CD4-positive, alpha-beta memory T cell (primary cell): ENCODE measurements around the gene DYNC1LI1. TPM values are rescaled to one million over a fixed set of nuclear protein-coding genes. Genes with fewer than 3 reads are reported as not detected.
"Not testable (repeated sequence)": the region's sequence is repeated elsewhere in the genome, so short reads cannot be mapped to it uniquely, and the experiment has no call there.

Experiments
- CTCF ChIA-PET: fragments of 350-600 bp; sonication (Branson Sonifier 250); formaldehyde crosslinking; loops from one replicate; lab custom pipeline; 2021; ENCODE audit warnings: inconsistent platforms; ENCODE audit not compliant: partially characterized antibody; lab: Charles Lee
- POLR2A ChIA-PET: fragments of 350-600 bp; sonication (Branson Sonifier 250); formaldehyde crosslinking; loops from one replicate; lab custom pipeline; 2021; ENCODE audit not compliant: partially characterized antibody; lab: Charles Lee
- DNase-seq, 5 donors: peaks; one replicate each; pipeline versions ENCODE4 v3.0.0 to v3.0.0-alpha.2; 2020 to 2022; ENCODE audit warnings: mixed read lengths in 1 of 5
- H3K27ac ChIP-seq: one replicate; pipeline ENCODE4 v1.7.0; 2013; ENCODE audit warnings: low read depth, low read length
- H3K27me3 ChIP-seq: 2 replicates; pipeline ENCODE4 v1.7.0; 2013; ENCODE audit warnings: mild to moderate bottlenecking, low read length, moderate library complexity; ENCODE audit not compliant: insufficient read depth
- H3K36me3 ChIP-seq: 2 replicates; pipeline ENCODE4 v1.7.0; 2013; ENCODE audit warnings: mild to moderate bottlenecking, low read length, moderate library complexity; ENCODE audit not compliant: insufficient read depth
- H3K4me1 ChIP-seq: 2 replicates; pipeline ENCODE4 v1.7.0; 2013; ENCODE audit warnings: mild to moderate bottlenecking, low read length, moderate library complexity; ENCODE audit not compliant: insufficient read depth
- H3K4me3 ChIP-seq, 2 donors: one replicate each; pipeline ENCODE4 v1.7.0; 2013; ENCODE audit warnings: low read length in 2 of 2, mild to moderate bottlenecking in 1 of 2
- H3K9me3 ChIP-seq, 2 donors: one replicate each; pipeline ENCODE4 v1.7.0; 2013; ENCODE audit warnings: low read length in 2 of 2, control low read depth in 1 of 2; ENCODE audit not compliant: control insufficient read depth in 1 of 2
- H3K27ac Mint-ChIP-seq, 7 donors: one replicate each; pipeline ENCODE4 v1.8.0; 2020 to 2021; ENCODE audit warnings: mixed read lengths in 7 of 7, mild to moderate bottlenecking in 6 of 7, inconsistent platforms in 3 of 7, moderate library complexity in 3 of 7
- H3K27me3 Mint-ChIP-seq, 2 donors: one replicate each; pipeline ENCODE4 v1.8.0; 2020 to 2021; ENCODE audit warnings: mixed read lengths in 2 of 2
- H3K36me3 Mint-ChIP-seq, 2 donors: one replicate each; pipeline ENCODE4 v1.8.0; 2020 to 2021; ENCODE audit warnings: mixed read lengths in 2 of 2, inconsistent platforms in 1 of 2, mild to moderate bottlenecking in 1 of 2
- H3K4me1 Mint-ChIP-seq, 4 donors: one replicate each; pipeline ENCODE4 v1.8.0; 2020 to 2021; ENCODE audit warnings: mixed read lengths in 4 of 4, mild to moderate bottlenecking in 1 of 4
- H3K4me3 Mint-ChIP-seq, 8 donors: one replicate each; pipeline ENCODE4 v1.8.0; 2020 to 2021; ENCODE audit warnings: mixed read lengths in 8 of 8, mild to moderate bottlenecking in 7 of 8, moderate library complexity in 6 of 8, inconsistent platforms in 3 of 8
- H3K9me3 Mint-ChIP-seq, 8 donors: one replicate each; pipeline ENCODE4 v1.8.0; 2020 to 2021; ENCODE audit warnings: mixed read lengths in 8 of 8, mild to moderate bottlenecking in 5 of 8, inconsistent platforms in 3 of 8, moderate library complexity in 1 of 8
- intact Hi-C: fragments of 100-400 bp; cut with micrococcal nuclease; formaldehyde crosslinking; loops from one replicate; pipeline ENCODE4 v1.15.1; 2023
- polyA plus RNA-seq, 2 donors: library from polyadenylated mRNA; unstranded; fragments of 300-500 nt; fragmentation: Illumina TruSeq; gene quantifications; one replicate each; pipeline ENCODE4 v1.2.3, GENCODE V29; 2021
- total RNA-seq, 2 experiments: library from RNA; stranded (reverse); gene quantifications; one replicate each; pipeline ENCODE4 v1.2.3, GENCODE V29; 2021

DYNC1LI1 gene
- total and polyA plus RNA-seq, 4 experiments from 2014 or later: 25.1 to 30.1 (median 28.7) TPM

- H3K27ac Mint-ChIP-seq: peak overlapping the region in 2 of 7 donors; percentile 31 to 42
- intact Hi-C loops: no loop called here
- CTCF ChIA-PET: no interaction called here
These were observed 27.9 kb downstream of the DYNC1LI1 start for GRCh38 chr3:32542807-32543206.

GRCh38 chr3:32540899-32541298, 29.8 kb downstream of the DYNC1LI1 start:
- POLR2A ChIA-PET: no interaction called here
- intact Hi-C loops: no loop called here

More at GRCh38 chr3:32542807-32543206, 27.9 kb downstream of the DYNC1LI1 start:
- H3K4me3 Mint-ChIP-seq: no peak overlapping the region
- H3K27me3 ChIP-seq: no peaks in the 10 kb centered on the region
- H3K36me3 Mint-ChIP-seq: peaks cover 3 to 40% of the 10 kb centered on the region in 2 donors
- no peaks in the 10 kb centered on the region for H3K9me3 Mint-ChIP-seq
- POLR2A ChIA-PET: no interaction called here
- H3K4me1 Mint-ChIP-seq: peaks cover 10 to 25% (median 15%) of the 10 kb centered on the region in 4 donors
- H3K36me3 ChIP-seq: peaks cover 3% of the 10 kb centered on the region
- H3K9me3 ChIP-seq: no peaks in the 10 kb centered on the region
- no peak overlapping the region for H3K27ac ChIP-seq
- no peaks in the 10 kb centered on the region for H3K27me3 Mint-ChIP-seq
- H3K4me1 ChIP-seq: no peaks in the 10 kb centered on the region
- DNase-seq: no peak
- H3K4me3 ChIP-seq: no peak overlapping the region

GRCh38 chr3:32532434-32532833, 38.2 kb downstream of the DYNC1LI1 start:
- ChIA-PET CTCF (no interaction called here), POLR2A (no interaction called here)
- DNase-seq: no peak
- peaks cover 0 to 3% (median 1%) of the 10 kb centered on the region in 4 donors for H3K4me1 Mint-ChIP-seq
- peaks cover 5% of the 10 kb centered on the region for H3K36me3 ChIP-seq
- intact Hi-C loops: no loop called here
- no peak overlapping the region for H3K27ac Mint-ChIP-seq
- no peaks in the 10 kb centered on the region for H3K4me1 ChIP-seq
- H3K27ac ChIP-seq: no peak overlapping the region
- no peak overlapping the region for H3K4me3 Mint-ChIP-seq
- H3K36me3 Mint-ChIP-seq: peaks cover 39 to 53% of the 10 kb centered on the region in 2 donors
- no peaks in the 10 kb centered on the region for H3K9me3 Mint-ChIP-seq
- H3K27me3 ChIP-seq: no peaks in the 10 kb centered on the region
- no peaks in the 10 kb centered on the region for H3K9me3 ChIP-seq
- H3K27me3 Mint-ChIP-seq: no peaks in the 10 kb centered on the region
- no peak overlapping the region for H3K4me3 ChIP-seq

More at GRCh38 chr3:32540899-32541298, 29.8 kb downstream of the DYNC1LI1 start:
- H3K36me3 ChIP-seq: peaks cover 3% of the 10 kb centered on the region
- DNase-seq: no peak
- Mint-ChIP-seq H3K27me3 (no peaks in the 10 kb centered on the region), H3K36me3 (peaks cover 9 to 44% of the 10 kb centered on the region in 2 donors), H3K4me3 (no peak overlapping the region), H3K27ac (no peak overlapping the region), H3K4me1 (peaks cover 0 to 14% (median 8%) of the 10 kb centered on the region in 4 donors), H3K9me3 (no peaks in the 10 kb centered on the region)
- H3K9me3 ChIP-seq: no peaks in the 10 kb centered on the region
- H3K27me3 ChIP-seq: no peaks in the 10 kb centered on the region
- CTCF ChIA-PET: no interaction called here
- no peak overlapping the region for H3K4me3 ChIP-seq
- no peak overlapping the region for H3K27ac ChIP-seq
- no peaks in the 10 kb centered on the region for H3K4me1 ChIP-seq

DNA sequence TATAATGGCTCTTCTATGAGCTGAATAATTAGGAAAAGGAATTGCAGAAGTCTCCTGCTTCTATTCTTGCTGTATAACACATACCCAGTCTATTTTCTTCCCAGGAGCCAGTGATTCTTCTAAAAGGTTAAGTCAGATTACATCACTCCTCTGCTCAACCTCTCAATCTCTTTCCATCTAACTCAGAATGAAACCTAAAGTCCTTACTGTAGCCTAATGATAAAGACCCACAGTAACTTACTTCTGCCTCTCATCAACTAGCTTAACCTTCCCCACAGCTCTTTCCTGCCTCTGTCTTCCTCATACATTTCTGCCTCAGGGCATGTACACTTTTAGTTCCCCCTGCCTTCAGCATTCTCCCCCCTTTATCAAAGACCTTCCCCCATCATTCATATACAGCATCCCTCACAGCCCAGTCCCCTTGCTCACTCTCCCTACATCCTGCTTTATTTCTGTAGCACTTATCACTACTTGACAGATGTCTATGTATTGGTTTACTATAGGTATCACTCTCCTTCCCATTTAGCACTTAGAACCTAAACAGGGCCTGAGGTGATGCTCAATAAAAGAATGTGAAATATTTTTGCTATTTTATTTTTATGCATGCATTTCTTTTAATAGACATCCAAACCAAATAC, 39.5 kb downstream of the DYNC1LI1 start:
- Mint-ChIP-seq H3K27ac (peak overlapping the region in 4 of 7 donors; percentile 22 to 64 (median 44)), H3K36me3 (peaks cover 38 to 56% of the 10 kb centered on the region in 2 donors), H3K9me3 (no peaks in the 10 kb centered on the region), H3K27me3 (no peaks in the 10 kb centered on the region), H3K4me3 (peak overlapping the region in 1 of 8 donors; percentile 28), H3K4me1 (peaks cover 0 to 3% (median 0%) of the 10 kb centered on the region in 4 donors)
- no peaks in the 10 kb centered on the region for H3K27me3 ChIP-seq
- no peak overlapping the region for H3K4me3 ChIP-seq
- DNase-seq: no peak
- H3K4me1 ChIP-seq: no peaks in the 10 kb centered on the region
- H3K36me3 ChIP-seq: peaks cover 5% of the 10 kb centered on the region
- ChIA-PET POLR2A (no interaction called here), CTCF (interaction anchor here (1.1 to 1.6 kb wide), 2 partner anchors 36 to 156 kb away, joined by 3 read pairs; no protein-coding TSS in a partner anchor)
- intact Hi-C loops: no loop called here
- H3K9me3 ChIP-seq: no peaks in the 10 kb centered on the region
- H3K27ac ChIP-seq: no peak overlapping the region

- intact Hi-C loops: no loop called here
- H3K27me3 ChIP-seq: no peaks in the 10 kb centered on the region
- H3K36me3 Mint-ChIP-seq: peaks cover 35 to 49% of the 10 kb centered on the region in 2 donors
- no peak overlapping the region for H3K27ac Mint-ChIP-seq
- H3K9me3 Mint-ChIP-seq: peaks cover 0 to 1% (median 0%) of the 10 kb centered on the region in 8 donors
- H3K27me3 Mint-ChIP-seq: no peaks in the 10 kb centered on the region
- peaks cover 5% of the 10 kb centered on the region for H3K36me3 ChIP-seq
- H3K4me1 Mint-ChIP-seq: peaks cover 0 to 2% (median under 1%) of the 10 kb centered on the region in 4 donors
- POLR2A ChIA-PET: no interaction called here
- H3K4me3 ChIP-seq: no peak overlapping the region
- CTCF ChIA-PET: no interaction called here
- H3K4me3 Mint-ChIP-seq: no peak overlapping the region
- no peaks in the 10 kb centered on the region for H3K4me1 ChIP-seq
- no peak overlapping the region for H3K27ac ChIP-seq
- H3K9me3 ChIP-seq: no peaks in the 10 kb centered on the region
- DNase-seq: no peak
These were observed 44.9 kb downstream of the DYNC1LI1 start for GRCh38 chr3:32525720-32526119.

DNA sequence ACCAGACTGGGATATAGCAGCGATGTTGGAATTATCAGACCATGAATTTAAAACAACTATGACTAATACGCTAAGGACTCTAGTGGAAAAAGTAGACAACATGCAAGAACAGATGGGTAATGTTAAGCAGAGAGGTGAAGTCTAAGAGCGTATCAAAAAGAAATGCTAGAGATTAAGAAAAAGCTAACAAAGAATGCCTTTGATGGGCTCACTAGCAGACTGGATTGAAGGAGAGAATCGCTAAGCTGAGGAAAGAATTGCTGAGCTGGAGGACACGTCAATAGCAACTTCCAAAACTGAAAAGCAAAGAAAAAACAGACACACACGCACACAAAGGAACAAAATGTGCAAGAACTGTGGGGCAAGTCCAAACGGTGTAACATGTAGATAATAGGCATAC, 48.0 kb downstream of the DYNC1LI1 start:
- H3K27me3 Mint-ChIP-seq: no peaks in the 10 kb centered on the region
- peaks cover 0 to 4% (median 3%) of the 10 kb centered on the region in 4 donors for H3K4me1 Mint-ChIP-seq
- no peak for DNase-seq
- no peaks in the 10 kb centered on the region for H3K27me3 ChIP-seq
- no peaks in the 10 kb centered on the region for H3K36me3 ChIP-seq
- H3K27ac ChIP-seq: no peak overlapping the region
- no peak overlapping the region for H3K27ac Mint-ChIP-seq
- POLR2A ChIA-PET: no interaction called here
- no peak overlapping the region for H3K4me3 Mint-ChIP-seq
- peaks cover 0 to 1% (median 0%) of the 10 kb centered on the region in 8 donors for H3K9me3 Mint-ChIP-seq
- peaks cover 30 to 33% of the 10 kb centered on the region in 2 donors for H3K36me3 Mint-ChIP-seq
- CTCF ChIA-PET: no interaction called here
- intact Hi-C loops: no loop called here
- H3K4me3 ChIP-seq: no peak overlapping the region
- H3K9me3 ChIP-seq: no peaks in the 10 kb centered on the region
- H3K4me1 ChIP-seq: no peaks in the 10 kb centered on the region

DNA sequence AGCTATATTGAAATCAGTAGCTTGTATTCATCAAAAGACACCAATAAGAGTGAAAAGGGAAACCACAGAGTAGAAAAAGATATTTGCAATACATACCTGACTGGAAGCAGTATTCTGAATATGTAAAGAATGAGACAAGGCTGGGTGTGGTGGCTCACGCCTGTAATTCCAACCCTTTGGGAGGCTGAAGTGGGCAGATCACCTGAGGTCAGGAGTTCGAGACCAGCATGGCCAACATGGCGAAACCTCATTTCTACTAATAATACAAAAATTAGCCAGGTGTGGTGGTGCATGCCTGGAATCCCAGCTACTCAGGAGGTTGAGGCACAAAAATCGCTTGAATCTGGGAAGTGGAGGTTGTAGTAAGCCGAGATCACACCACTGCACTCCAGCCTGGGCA, 51.7 kb downstream of the DYNC1LI1 start:
- H3K27me3 Mint-ChIP-seq, H3K4me1 ChIP-seq, H3K27ac ChIP-seq, intact Hi-C loops, CTCF ChIA-PET, H3K4me3 ChIP-seq, DNase-seq, H3K4me3 Mint-ChIP-seq, H3K9me3 Mint-ChIP-seq, H3K27me3 ChIP-seq, H3K36me3 ChIP-seq, POLR2A ChIA-PET, H3K9me3 ChIP-seq: not testable (repeated sequence)
- H3K4me1 Mint-ChIP-seq: peaks cover 0 to 11% (median 7%) of the 10 kb centered on the region in 4 donors
- peaks cover 14 to 16% of the 10 kb centered on the region in 2 donors for H3K36me3 Mint-ChIP-seq
- H3K27ac Mint-ChIP-seq: peak overlapping the region in 1 of 7 donors; percentile 35
